HL-60/S4 (cell line): ENCODE measurements around the gene DIPK1C.

ENCODE experiments used
- in situ Hi-C: fragments of 300-500 bp; cut with MboI; formaldehyde crosslinking; loops from 2 replicates; pipeline ENCODE4 v1.14.3; 2022; ENCODE audit warnings: low sequenced_read_pairs

DIPK1C gene

GRCh38 chr18:74453642-74454198, 3.4 kb downstream of the DIPK1C start:
- in situ Hi-C loops = no loop called here

DNA sequence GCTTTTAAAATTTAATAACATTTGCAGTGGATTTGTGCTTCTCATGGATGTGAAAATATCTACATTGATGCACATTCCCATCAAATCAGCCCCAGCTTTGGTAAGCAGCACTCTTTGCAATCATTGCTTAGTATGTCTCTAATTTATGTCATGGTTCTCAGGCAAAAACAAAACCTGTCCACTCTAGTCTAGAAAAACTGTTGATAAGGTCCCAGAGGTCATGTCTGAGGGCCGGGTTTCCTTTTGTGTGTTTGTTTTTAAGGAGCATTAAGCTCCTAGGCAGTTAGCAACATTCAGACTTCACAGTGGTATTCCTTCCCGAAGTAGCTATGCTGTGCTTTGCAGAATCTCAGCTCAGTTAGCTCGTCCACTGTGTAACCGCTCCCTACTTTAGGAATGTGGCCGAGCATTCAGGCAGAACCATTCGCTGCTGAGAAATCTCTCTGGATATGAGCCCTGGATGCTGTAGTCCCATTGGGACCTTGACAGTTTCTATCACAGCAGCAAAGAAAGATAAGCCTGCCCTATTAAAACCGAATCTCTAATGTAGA, 4.0 kb downstream of the DIPK1C start:
- in situ Hi-C loops = no loop called here

GRCh38 chr18:74451148-74451547, 6.0 kb downstream of the DIPK1C start:
- in situ Hi-C loops = no loop called here

- in situ Hi-C loops = no loop called here
Observed at GRCh38 chr18:74450626-74451025, 6.5 kb downstream of the DIPK1C start.

DNA sequence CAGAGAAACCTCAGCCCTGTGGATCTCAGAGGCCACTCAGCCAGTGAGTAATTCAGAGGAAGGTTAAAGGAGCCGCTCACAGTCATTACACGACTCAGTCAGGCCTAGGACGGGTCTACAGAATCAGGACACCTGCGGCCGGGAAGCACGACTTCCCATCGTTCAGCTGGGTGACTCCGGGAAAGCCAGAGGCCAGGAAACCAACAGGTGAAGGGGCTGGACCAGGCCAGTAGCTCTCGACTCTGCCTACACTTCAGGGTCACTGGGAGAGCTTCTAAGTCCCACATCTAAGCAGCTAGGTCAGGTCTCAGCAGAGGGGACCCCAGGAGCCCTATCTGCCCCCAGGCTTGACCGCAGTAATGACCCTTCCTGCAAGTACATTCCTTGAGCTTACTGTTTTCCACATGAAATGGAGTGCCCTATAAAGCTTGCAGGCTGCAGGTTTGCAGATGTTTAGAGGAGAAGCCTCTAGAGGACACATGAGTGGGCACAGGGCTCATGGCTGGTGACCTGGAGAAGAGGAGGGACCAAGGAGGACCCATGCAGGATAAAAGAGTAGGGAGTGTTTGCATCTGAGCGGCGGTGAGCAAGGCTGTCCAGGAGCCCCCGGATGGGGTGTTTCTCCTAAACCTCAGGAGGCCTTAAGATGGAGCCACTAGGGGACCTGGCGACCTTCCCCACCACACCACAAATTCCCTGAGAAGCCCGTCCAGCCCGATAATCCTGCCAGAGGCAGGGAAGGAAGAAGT, 9.5 kb downstream of the DIPK1C start:
- in situ Hi-C loops = no loop called here

DNA sequence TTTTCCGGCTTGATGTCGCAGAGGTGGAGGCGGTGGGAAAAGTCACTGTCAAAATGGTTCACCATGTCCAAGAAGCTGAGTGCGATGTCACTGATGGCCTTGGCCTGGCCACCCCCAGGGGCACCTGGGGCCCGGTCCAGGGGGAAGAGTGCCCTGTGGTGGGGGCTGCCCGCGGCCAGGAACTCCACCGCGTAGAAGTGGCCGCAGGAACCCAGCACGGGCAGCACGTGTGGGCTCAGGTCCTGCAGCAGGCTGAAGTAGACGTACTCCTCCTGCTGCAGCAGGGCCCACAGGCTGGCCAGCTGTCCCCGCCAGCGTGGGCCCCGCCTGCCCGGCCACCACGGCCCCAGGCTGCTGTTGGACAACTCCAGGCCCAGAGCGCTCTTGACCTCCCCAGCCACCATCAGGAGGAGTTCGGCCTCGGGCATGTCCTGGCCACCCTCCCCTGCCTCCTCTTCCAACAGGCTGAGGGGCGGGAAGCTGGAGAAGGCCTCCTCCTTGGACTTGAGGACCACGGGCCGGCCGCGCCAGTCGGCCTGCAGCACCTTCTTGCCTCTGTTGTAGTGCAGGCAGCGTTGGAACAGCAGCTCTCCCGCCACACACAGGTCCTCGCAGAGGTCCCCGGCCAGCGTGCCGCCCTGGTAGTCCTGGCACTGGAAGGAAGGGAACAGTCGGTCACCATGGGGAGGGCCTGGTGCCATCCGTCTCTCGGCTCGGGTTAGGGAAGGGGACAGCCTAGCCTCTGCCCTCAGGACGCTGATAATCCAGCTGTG, 10.3 kb downstream of the DIPK1C start:
- in situ Hi-C loops = no loop called here

DNA sequence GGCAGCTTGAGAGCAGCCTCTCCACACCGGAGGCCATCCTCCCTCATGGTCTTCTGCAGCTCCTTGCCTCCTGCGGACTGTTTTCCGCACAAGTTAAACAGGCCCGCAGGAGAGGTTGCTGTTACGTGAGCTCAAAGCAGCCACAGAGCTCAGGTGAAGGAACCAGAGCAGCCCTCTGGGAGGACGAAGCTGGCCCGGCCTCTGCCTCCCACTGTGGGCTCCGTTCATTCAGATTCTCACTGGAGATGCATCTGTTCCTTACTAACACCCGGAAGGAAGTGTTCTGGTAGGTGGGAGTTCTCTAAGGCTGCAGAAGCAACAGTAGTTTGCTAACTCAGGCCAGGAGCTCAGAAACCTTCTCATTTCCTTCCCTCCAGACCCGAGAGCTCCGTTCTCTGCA, 10.9 kb downstream of the DIPK1C start:
- in situ Hi-C loops = no loop called here

- in situ Hi-C loops = no loop called here
Observed at GRCh38 chr18:74445585-74445984, 11.5 kb downstream of the DIPK1C start.

DNA sequence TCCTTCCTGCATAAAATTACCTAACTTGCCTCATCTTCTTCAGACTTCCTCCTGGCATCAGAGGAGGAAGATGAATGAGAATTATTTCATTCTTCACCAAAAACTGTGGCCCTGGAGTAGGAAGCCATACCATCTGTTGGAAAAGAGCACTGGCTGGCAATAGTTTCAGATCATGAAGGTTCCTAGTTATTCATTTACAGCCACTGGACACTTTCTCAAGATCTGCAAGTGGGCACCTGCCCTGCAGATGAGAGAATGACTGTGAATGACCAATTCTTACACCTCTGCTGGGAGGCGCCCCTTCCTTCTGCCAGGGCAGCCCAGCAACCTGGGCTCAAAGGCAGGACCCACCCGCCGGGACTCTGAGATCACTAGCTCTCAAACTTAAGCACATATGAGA, 13.0 kb downstream of the DIPK1C start:
- in situ Hi-C loops = no loop called here

- in situ Hi-C loops = no loop called here
Observed at GRCh38 chr18:74440808-74441427, 16.2 kb downstream of the DIPK1C start.

- in situ Hi-C loops = no loop called here
Observed at GRCh38 chr18:74438091-74438490, 19.0 kb downstream of the DIPK1C start.

DNA sequence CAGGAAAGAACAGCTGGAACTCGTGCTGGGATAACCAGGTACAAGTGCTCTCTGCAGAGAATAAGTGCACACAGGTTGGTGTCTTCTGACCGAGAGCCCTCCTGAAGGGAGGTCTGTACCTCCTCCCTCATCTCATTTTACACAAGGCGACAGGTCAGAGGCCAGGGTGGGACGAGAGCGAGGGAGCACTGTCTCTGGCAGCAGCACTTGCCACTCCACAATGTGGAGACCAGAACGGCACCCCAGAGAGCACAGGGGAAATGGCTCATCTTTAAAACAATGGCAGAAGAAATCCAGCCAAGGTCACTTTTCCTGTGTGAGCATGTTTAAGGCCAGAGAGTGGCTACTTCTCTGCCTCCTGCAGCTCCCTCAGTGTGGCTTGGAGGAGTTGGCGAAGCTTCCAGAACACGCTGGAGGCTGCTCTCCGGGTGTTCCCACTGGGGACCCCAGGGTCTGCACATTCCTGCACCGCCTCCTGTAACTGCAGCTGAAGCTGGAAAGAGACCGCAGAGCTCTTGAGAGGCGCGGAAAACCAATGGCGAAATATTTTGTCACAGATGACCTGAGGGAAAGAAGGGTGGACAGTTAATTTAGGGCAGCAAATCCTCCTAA, 20.8 kb downstream of the DIPK1C start:
- in situ Hi-C loops = no loop called here

GRCh38 chr18:74435740-74436139, 21.4 kb downstream of the DIPK1C start:
- in situ Hi-C loops = no loop called here

DNA sequence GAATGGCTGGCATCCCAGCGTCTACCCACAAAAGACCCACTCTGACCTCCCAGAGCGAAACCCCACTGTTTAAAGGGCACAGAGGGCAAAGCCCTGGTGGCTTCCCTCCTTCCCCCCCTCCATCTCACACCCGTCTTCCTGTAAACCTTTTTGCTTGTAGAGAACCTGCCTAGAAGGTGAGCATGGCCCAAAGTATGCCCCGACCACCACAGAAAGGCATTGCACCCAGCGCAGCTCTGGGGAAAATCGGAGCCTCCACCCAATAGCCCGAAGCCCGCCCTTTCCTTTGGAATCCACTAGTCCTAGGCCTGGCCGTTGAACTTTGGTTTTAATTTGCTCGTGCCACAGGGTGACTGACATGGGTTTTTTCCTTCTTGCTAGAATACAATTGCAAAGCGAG, 22.6 kb downstream of the DIPK1C start:
- in situ Hi-C loops = no loop called here

GRCh38 chr18:74430806-74431571, 26.1 kb downstream of the DIPK1C start:
- in situ Hi-C loops = no loop called here

DNA sequence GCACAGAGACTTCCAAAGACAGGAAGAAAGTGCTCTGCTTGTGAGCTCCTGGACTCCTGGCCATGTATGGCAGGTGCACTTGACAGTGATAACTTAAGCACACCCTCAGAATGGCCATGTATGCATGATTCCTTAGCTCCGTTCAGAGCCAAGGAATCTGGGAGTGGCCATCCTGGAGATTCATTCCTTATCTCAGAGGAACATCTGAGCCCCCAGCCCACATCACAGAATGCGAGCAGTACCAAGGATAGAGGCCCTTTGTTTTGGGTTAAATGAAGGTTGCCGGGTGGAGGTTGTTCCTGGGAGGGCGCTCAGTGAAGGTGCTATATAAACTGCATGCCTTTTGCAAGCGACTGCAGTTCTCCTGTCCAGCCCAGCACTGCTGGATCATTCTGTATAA, 26.9 kb downstream of the DIPK1C start:
- in situ Hi-C loops = no loop called here

- in situ Hi-C loops = no loop called here
Observed at GRCh38 chr18:74429096-74429495, 28.0 kb downstream of the DIPK1C start.

- in situ Hi-C loops = no loop called here
Observed at GRCh38 chr18:74427442-74428112, 29.5 kb downstream of the DIPK1C start.

GRCh38 chr18:74425876-74426275, 31.2 kb downstream of the DIPK1C start:
- in situ Hi-C loops = no loop called here

DNA sequence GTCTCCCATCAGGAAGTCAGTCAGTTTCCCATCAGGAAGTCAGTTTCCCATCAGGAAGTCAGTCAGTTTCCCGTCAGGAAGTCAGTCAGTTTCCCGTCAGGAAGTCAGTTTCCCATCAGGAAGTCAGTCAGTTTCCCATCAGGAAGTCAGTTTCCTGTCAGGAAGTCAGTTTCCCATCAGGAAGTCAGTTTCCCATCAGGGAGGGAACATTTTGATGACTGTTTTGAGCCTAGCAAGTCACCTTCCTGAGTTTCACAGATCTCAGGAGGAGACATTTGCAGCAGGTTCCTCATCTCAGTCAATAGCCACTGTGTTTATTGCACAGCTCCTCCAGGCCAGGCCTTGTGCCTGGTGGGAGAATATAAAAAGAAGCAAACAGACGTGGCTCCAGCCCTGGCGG, 31.9 kb downstream of the DIPK1C start:
- in situ Hi-C loops = no loop called here
